HL-60 (cell line): Measurements from ENCODE around the gene AP3D1.

Experiments
- CTCF ChIP-seq: IDR thresholded peaks from one replicate; pipeline ENCODE4 v1.5.1; 2011; ENCODE audit warnings: low read length, control low read depth, inconsistent platforms; ENCODE audit not compliant: insufficient read depth
- POLR2AphosphoS5 ChIP-seq: IDR thresholded peaks from 2 replicates; pipeline ENCODE4 v1.6.1; 2012; ENCODE audit warnings: low read depth
- REST ChIP-seq: IDR thresholded peaks from 2 replicates; pipeline ENCODE4 v1.6.1; 2012; ENCODE audit warnings: low read depth; ENCODE audit not compliant: insufficient replicate concordance

- TF ChIP-seq CTCF (no peak), REST (no peak), POLR2AphosphoS5 (no peak)
Observed at GRCh38 chr19:2189880-2190279, 38.5 kb upstream of the AP3D1 start.
